Stimulated activated naive B cell treated with anti-CD40 and anti-IgM and Interleukin-4, amounts not matched to agents 10 μg/mL and 1 μg/mL and 100 μg/mL, for 72 hours (primary cell): Measurements from ENCODE around the gene VWA5B2.

Experiments
- ATAC-seq, 2 donors: fragments of 150-1000 bp; cut with Tn5 transposase; replicated peaks; 2 replicates each; pipeline ENCODE4 v1.10.0; 2021; ENCODE audit warnings: moderate library complexity in 1 of 2
- DNase-seq: peaks from one replicate; pipeline ENCODE4 v3.0.0; 2021
- H3K27ac Mint-ChIP-seq: one replicate; pipeline ENCODE4 v1.8.0; 2022; ENCODE audit warnings: mild to moderate bottlenecking, mixed read lengths
- H3K27me3 Mint-ChIP-seq, 2 donors: one replicate each; pipeline ENCODE4 v1.8.0; 2022; ENCODE audit warnings: mixed read lengths in 2 of 2
- H3K36me3 Mint-ChIP-seq, 2 donors: one replicate each; pipeline ENCODE4 v1.8.0; 2022; ENCODE audit warnings: mixed read lengths in 2 of 2, mild to moderate bottlenecking in 1 of 2
- H3K4me1 Mint-ChIP-seq, 2 donors: one replicate each; pipeline ENCODE4 v1.8.0; 2022; ENCODE audit warnings: mixed read lengths in 2 of 2, mild to moderate bottlenecking in 1 of 2
- H3K4me3 Mint-ChIP-seq, 2 donors: one replicate each; pipeline ENCODE4 v1.8.0; 2022; ENCODE audit warnings: mild to moderate bottlenecking in 2 of 2, mixed read lengths in 2 of 2, moderate library complexity in 1 of 2
- H3K9me3 Mint-ChIP-seq, 2 donors: one replicate each; pipeline ENCODE4 v1.8.0; 2022; ENCODE audit warnings: mixed read lengths in 2 of 2, mild to moderate bottlenecking in 1 of 2

VWA5B2 gene

DNA sequence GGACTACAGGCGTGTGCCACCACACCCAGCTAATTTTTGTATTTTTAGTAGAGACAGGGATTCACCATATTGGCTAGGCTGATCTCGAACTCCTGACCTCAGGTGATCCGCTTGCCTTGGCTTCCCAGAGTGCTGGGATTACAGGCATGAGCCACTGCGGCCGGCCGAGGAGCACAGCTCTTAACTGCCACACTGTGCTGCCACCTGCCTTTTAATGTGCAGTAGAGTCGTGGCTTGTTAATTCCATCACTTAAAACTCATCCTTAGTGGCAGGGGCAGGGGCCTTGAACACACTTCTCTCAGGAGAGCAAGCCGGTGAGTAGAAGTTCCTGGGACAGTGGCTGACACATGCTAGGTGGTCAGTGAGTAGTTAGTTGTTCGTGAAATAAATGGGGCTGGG lies 30.9 kb upstream of the VWA5B2 start:
- Mint-ChIP-seq H3K4me3 (no peak overlapping the region), H3K36me3 (peaks cover 14 to 18% of the 10 kb centered on the region in 2 donors), H3K9me3 (no peaks in the 10 kb centered on the region), H3K27ac (no peak overlapping the region), H3K27me3 (peaks cover 0 to 7% of the 10 kb centered on the region in 2 donors), H3K4me1 (no peaks in the 10 kb centered on the region)
- DNase-seq = no peak
- ATAC-seq = no peak

DNA sequence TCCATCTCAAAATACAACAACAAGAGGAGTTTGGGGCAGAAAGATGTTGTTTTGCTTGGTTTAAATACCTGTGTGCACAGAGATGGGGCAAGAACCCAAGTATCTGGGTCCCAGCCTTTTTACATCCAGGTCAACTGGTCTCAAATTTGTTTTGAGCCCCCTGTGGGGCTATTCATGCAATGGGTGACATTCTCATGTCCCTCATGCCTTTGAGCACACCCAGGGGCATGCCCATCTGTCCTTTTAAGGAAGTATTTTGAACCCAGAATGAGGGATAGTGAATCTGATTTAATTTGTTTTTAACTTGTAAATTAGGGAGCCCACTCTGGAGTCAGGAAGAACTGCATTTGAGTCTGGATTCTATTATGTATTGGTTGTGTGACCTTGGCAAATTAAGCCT lies 28.6 kb upstream of the VWA5B2 start:
- H3K27ac Mint-ChIP-seq = no peak overlapping the region
- H3K27me3 Mint-ChIP-seq = peaks cover 6 to 11% of the 10 kb centered on the region in 2 donors
- ATAC-seq = no peak

DNA sequence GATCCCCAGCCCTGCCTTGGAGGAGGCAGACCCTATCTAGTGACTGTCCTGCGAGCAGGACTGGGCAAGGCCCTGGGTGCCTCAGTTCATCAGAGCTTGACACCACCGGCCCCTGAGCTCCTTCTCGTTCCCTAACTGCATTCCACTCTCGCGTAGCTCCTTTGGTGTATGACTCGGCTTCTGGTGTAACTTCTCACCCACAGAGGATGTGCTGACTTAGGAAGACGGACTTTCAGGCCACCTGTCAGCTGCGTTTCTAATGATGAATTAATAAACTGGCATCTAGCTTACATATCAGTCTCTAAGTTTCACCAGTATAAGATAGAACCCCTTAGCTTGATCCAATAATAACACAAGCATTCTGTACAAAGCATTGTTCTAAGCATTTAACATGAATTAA lies 25.9 kb upstream of the VWA5B2 start:
- DNase-seq = no peak
- Mint-ChIP-seq H3K4me1 (no peaks in the 10 kb centered on the region), H3K27me3 (peaks cover 17 to 21% of the 10 kb centered on the region in 2 donors), H3K36me3 (no peaks in the 10 kb centered on the region), H3K9me3 (no peaks in the 10 kb centered on the region), H3K27ac (no peak overlapping the region), H3K4me3 (no peak overlapping the region)
- no peak for ATAC-seq

More for the DNA sequence above, 28.6 kb upstream of the VWA5B2 start:
- Mint-ChIP-seq H3K36me3 (peaks cover 0 to 2% of the 10 kb centered on the region in 2 donors), H3K4me1 (no peaks in the 10 kb centered on the region), H3K4me3 (no peak overlapping the region), H3K9me3 (no peaks in the 10 kb centered on the region)
- no peak for DNase-seq

DNA sequence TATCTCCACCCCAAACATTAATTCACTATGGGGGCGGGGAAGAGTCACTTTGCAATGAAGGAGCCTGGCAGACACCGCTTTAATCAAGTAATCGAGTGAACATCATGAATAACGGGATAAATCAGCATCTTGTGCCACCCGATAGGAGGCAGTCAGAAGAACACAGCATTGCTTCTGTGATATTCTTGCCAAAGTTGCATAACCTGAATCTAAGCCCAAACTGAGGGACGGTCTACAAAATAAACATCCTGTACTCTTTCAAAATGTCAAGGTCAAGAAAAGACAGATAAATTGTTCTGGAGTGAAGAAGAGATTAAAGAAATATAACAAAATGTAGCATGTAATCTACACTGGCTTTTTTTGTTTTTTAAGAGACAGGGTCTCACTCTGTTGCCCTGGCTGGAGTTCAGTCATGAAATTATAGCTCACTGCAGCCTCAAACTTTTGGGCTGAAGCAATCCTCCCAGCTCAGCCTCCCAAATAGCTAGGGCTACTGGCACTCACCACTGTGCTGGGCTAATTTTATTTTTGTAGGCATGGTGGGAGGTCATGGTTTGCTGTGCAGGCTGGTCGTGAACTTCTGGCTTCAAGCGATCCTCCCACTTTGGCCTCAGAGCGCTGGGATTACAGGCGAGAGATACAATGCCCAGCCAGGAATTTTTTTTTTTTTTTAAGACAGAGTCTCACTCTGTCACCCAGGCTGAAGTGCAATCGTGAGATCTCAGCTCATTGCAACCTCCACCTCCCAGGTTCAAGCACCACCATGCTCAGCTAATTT lies 20.1 kb upstream of the VWA5B2 start:
- DNase-seq (no peak), ATAC-seq (no peak)
- peaks cover 15 to 32% of the 10 kb centered on the region in 2 donors for H3K27me3 Mint-ChIP-seq
- H3K4me3 Mint-ChIP-seq = no peak overlapping the region
- H3K9me3 Mint-ChIP-seq = no peaks in the 10 kb centered on the region
- no peaks in the 10 kb centered on the region for H3K4me1 Mint-ChIP-seq
- no peaks in the 10 kb centered on the region for H3K36me3 Mint-ChIP-seq
- no peak overlapping the region for H3K27ac Mint-ChIP-seq

DNA sequence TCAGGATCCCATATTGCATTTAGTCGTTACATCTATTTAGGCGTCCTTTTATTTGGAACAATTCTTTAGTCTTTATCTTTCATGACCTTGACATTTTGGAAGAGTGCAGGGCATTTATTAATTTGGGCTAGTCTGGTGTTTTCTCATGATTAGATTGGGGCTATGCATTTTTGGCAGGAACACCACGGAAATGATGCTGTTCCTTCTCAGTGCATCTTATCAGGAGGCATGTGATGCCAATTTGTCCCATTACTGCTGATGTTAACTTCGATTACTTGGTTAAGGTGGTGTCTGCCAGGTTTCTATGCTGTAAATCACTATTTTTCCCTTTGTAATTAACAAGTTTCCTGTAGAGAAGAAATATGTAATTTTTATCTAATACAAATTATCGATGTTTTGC lies 18.1 kb upstream of the VWA5B2 start:
- H3K27me3 Mint-ChIP-seq = peaks cover 7 to 22% of the 10 kb centered on the region in 2 donors
- DNase-seq (no peak), ATAC-seq (no peak)
- H3K9me3 Mint-ChIP-seq = no peaks in the 10 kb centered on the region
- no peaks in the 10 kb centered on the region for H3K4me1 Mint-ChIP-seq
- no peak overlapping the region for H3K4me3 Mint-ChIP-seq
- no peak overlapping the region for H3K27ac Mint-ChIP-seq
- H3K36me3 Mint-ChIP-seq = no peaks in the 10 kb centered on the region

DNA sequence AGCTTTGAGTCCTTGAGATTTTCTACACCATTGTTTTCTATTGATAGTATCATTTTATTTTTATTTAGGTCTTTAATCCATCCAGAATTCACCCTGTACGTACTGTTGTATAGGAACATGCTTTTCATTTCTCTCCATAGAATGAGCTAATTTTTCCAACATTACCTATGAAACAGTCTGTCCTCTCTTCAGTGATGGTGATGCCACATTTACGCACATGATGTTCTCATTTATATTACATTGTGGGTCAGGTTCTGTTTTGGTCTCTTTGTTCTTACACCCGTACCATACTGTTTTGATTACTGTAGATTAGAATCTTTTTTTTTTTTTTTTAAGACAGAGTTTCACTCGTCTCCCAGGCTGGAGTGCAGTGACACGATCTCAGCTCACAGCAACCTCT lies 17.7 kb upstream of the VWA5B2 start:
- H3K4me1 Mint-ChIP-seq = no peaks in the 10 kb centered on the region
- no peak for DNase-seq
- peaks cover 4 to 18% of the 10 kb centered on the region in 2 donors for H3K27me3 Mint-ChIP-seq
- no peak overlapping the region for H3K27ac Mint-ChIP-seq
- no peaks in the 10 kb centered on the region for H3K9me3 Mint-ChIP-seq
- no peak overlapping the region for H3K4me3 Mint-ChIP-seq
- no peaks in the 10 kb centered on the region for H3K36me3 Mint-ChIP-seq
- no peak for ATAC-seq

DNA sequence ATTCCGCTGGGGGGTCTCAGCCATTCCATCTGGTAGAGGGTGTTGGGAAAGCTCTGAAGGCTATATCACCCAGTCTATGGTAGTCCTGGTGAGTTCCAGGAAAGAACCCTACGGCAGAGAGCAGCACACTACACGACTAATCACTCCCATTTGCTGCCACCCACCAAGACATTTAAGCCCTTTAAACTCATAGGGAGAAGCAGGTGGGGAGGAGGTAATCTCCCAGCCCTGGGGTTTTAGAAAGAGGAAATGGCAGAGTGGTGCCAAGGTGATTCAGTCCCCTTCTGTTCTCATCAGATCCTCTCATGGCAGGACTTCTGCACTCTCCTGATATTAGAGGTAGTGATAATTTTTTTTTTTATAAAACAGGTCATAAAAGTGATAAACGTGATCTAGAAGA lies 10.6 kb upstream of the VWA5B2 start:
- Mint-ChIP-seq H3K9me3 (no peaks in the 10 kb centered on the region), H3K4me1 (no peaks in the 10 kb centered on the region), H3K4me3 (no peak overlapping the region), H3K27ac (no peak overlapping the region), H3K27me3 (peaks cover 6 to 15% of the 10 kb centered on the region in 2 donors), H3K36me3 (no peaks in the 10 kb centered on the region)
- no peak for ATAC-seq
- DNase-seq = no peak

DNA sequence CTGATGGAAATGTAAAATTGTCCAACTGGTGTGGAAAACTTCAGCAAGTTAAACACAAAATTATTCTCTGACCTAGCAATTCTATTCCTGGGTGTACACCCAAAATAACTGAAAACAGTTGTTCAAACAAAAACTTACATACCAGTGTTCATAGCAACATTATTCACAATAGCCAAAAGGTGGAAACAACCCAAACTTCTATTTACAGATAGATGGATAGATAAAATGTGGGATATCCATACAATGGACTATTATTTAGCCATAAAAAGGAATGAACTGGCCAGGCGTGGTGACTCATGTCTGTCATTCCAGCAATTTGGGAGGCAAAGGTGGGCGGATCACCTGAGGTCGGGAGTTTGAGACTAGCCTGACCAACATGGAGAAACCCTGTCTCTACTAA lies 6.9 kb upstream of the VWA5B2 start:
- no peaks in the 10 kb centered on the region for H3K4me1 Mint-ChIP-seq
- ATAC-seq (no peak), DNase-seq (no peak)
- no peak overlapping the region for H3K27ac Mint-ChIP-seq
- H3K4me3 Mint-ChIP-seq = no peak overlapping the region
- H3K27me3 Mint-ChIP-seq = peaks cover 18 to 37% of the 10 kb centered on the region in 2 donors
- H3K36me3 Mint-ChIP-seq = no peaks in the 10 kb centered on the region
- no peaks in the 10 kb centered on the region for H3K9me3 Mint-ChIP-seq

DNA sequence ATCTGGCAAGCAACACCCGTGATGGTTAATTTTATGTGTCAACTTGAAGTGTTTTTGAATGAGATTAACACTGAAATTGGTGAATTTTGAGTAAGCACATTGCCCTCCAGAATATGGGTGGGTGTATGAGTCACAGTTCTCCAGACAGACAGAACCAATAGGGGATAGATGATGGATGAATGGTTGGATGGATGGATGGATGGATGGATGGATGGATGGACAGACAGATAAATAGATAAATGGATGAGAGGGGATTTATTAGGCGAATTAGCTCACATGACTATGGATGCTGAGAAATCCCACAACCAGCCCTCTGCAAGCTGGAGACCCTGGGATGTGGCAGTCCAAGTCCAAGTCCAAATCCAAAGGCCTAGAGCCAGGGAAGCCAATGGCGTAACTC lies 5.4 kb upstream of the VWA5B2 start:
- DNase-seq = no peak
- Mint-ChIP-seq H3K9me3 (no peaks in the 10 kb centered on the region), H3K27ac (no peak overlapping the region), H3K4me1 (peaks cover 3 to 4% of the 10 kb centered on the region in 2 donors), H3K4me3 (no peak overlapping the region), H3K36me3 (no peaks in the 10 kb centered on the region), H3K27me3 (peaks cover 32 to 45% of the 10 kb centered on the region in 2 donors)
- no peak for ATAC-seq

DNA sequence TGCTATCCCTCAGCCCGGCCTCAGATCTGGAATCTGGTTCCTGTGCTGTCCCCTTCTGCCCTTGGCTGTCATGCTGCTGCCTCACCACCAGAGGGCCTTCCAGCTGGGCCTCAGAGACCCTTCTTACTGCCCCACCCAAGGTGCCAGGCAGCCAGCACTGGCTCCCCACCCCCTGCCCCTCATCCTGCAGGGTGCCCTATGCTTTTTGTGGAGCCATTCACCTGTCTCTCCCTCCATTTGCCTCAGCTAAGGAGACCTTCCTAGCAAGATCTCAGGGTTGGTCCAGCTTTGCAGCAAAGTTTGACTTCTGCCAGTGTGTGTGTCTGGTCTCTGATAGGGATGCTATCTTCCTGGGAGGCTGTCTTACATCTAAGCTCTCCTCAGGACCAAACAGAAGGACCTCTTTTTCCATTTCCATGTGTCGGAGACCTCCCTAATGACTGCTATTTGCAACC lies 1.9 kb upstream of the VWA5B2 start:
- Mint-ChIP-seq H3K36me3 (no peaks in the 10 kb centered on the region), H3K27ac (no peak overlapping the region), H3K4me1 (peaks cover 13 to 18% of the 10 kb centered on the region in 2 donors), H3K27me3 (peaks cover 53 to 59% of the 10 kb centered on the region in 2 donors), H3K4me3 (no peak overlapping the region), H3K9me3 (no peaks in the 10 kb centered on the region)
- DNase-seq (no peak), ATAC-seq (peak; percentile 37 to 40)

DNA sequence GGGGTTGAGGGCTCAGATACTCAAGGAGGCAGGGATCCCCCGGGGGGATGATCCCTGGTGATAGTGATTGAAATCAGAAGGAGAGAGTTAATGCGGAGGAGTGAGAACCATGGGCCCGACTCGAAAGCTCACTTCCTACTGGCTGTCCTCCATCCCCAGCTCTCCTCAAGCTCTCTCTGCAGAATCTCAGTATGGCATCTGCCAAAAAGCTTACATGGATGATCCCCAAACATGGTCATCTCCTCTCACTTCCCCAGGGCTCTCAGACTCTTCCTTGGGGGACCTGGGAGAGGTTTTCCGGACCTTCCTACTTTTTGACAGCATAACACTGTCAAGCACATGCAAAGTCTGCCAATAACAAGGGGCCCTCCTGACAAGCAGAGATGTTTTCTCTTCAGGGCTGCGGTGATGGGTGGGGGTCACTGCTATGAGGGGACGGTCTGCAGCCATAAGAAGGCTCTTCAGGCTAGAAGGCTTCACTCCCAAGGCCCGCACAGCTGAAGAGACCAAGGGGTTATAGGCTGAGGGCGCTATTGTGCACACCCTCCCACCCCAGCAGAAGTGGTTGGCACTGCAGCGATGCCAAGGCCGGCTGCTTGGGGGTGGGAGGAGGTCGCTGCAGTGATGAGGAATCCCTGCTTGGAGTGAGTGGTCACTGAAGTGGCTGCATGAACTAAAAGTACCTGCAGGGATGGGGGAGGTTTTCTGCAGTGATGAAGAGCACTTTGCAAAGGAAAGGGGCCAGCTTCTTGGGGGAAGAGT lies 828 bp upstream of the VWA5B2 start:
- H3K9me3 Mint-ChIP-seq = no peaks in the 10 kb centered on the region
- DNase-seq = no peak
- peak overlapping the region; percentile 47 for H3K27ac Mint-ChIP-seq
- peaks cover 58 to 63% of the 10 kb centered on the region in 2 donors for H3K27me3 Mint-ChIP-seq
- no peaks in the 10 kb centered on the region for H3K36me3 Mint-ChIP-seq
- ATAC-seq = no peak
- peaks cover 13 to 18% of the 10 kb centered on the region in 2 donors for H3K4me1 Mint-ChIP-seq
- H3K4me3 Mint-ChIP-seq = peak overlapping the region; percentile 75 to 83

DNA sequence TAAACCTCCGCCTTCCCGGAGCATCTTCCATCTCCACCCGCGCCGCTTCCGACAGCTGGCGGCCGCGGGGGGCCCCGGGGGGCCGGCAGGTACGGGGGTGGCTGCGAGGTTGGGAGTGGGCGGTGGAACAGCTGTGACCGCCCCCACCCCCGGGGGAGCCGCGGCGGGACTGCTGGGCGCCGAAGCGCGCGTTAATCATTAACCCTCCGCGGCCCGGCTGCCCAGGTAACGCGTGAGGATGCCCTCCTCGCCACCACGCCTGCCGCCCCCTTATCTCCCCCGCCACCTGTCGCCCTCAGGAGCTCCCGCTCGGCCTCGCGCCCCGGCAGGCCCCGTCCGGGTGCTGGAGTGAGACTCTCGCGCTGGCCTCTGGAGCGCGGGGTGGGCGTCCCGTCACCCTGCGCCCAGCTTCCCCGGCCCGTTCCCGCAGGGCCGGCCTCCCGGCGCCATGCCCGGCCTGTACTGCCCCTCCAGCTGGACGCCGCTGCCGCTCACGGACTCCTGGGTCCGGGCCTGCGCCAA lies 757 bp downstream of the VWA5B2 start:
- no peaks in the 10 kb centered on the region for H3K36me3 Mint-ChIP-seq
- peaks cover 13 to 18% of the 10 kb centered on the region in 2 donors for H3K4me1 Mint-ChIP-seq
- H3K27me3 Mint-ChIP-seq = peaks cover 56 to 64% of the 10 kb centered on the region in 2 donors
- ATAC-seq (peak; percentile 13 to 19), DNase-seq (no peak)
- H3K4me3 Mint-ChIP-seq = peak overlapping the region; percentile 75 to 76
- H3K9me3 Mint-ChIP-seq = no peaks in the 10 kb centered on the region
- H3K27ac Mint-ChIP-seq = no peak overlapping the region

DNA sequence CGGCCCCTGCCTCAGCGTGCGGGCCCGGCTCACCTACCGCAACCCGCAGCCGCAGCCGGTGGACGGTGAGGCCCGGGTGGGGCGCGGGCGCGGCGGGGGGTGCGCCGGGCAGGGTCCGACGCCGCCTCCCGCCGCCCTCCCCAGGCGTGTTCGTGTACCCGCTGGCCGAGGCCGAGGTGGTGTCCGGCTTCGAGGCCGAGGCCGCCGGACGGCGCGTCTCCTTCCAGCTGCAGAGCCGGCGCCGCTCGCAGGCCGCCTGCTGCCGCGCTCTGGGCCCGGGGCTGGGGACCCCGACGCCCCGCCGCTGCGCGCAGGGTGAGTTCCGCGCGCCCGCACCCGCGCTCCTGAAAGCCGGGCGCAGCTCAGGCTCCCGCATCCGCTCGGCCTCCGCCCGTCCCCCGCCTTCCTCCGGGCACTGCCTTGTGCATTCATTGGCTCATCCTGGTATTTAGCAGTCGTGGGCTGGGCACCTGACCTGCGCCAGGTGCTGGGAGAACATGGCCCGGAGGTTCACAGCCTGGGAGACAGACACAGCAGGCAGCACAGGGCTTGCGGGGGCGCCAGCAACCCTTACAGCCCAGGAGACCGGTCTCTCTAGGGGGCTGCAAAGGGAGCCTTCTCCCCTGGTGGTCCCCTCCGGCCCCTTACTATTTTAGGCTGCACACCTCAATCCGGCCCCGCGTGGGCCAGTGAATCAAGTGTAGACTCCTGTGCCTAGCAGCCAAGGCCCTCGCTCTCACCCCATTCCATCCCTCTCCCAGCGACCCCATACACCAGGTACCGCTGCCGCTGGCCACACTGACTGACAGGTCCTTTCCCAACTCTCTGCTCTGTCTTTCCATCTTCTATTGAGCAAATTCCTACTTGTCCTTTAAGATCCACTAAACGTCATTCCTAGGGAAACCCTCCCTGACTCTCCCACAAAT lies 1.5 kb downstream of the VWA5B2 start:
- DNase-seq = no peak
- Mint-ChIP-seq H3K4me3 (peak overlapping the region; percentile 46 to 65), H3K27ac (peak overlapping the region; percentile 81), H3K9me3 (no peaks in the 10 kb centered on the region), H3K36me3 (no peaks in the 10 kb centered on the region), H3K27me3 (peaks cover 51 to 59% of the 10 kb centered on the region in 2 donors), H3K4me1 (peaks cover 13 to 18% of the 10 kb centered on the region in 2 donors)
- ATAC-seq = no peak

DNA sequence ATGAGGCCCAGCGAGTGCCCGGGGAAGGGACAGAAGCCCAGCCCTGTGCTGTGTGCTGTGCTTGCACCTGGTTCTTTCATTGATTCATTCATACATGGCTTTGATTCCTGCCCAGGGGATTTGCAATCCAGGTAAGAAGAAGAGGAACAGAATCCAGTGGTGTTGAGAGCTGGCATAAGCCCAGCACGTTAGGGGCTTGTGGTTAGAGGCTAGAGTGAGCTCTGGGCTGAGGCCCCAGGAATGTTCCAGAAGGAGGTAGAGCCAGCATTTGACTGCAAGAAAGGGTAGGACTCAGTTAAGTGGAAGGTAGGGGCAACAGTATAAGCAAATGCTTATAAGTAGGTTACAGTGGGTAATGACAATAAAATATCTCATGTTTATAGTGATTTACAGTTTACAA lies 2.3 kb downstream of the VWA5B2 start:
- H3K27me3 Mint-ChIP-seq = peaks cover 51 to 52% of the 10 kb centered on the region in 2 donors
- DNase-seq (no peak), ATAC-seq (no peak)
- H3K27ac Mint-ChIP-seq = no peak overlapping the region
- peak overlapping the region; percentile 46 to 65 for H3K4me3 Mint-ChIP-seq
- H3K4me1 Mint-ChIP-seq = peaks cover 13 to 18% of the 10 kb centered on the region in 2 donors
- no peaks in the 10 kb centered on the region for H3K9me3 Mint-ChIP-seq
- no peaks in the 10 kb centered on the region for H3K36me3 Mint-ChIP-seq
